ENCODE results near the gene ASAP2.
"Not testable (repeated sequence)": the region's sequence is repeated elsewhere in the genome, so short reads cannot be mapped to it uniquely, and the experiment has no call there.

ASAP2 gene

DNA sequence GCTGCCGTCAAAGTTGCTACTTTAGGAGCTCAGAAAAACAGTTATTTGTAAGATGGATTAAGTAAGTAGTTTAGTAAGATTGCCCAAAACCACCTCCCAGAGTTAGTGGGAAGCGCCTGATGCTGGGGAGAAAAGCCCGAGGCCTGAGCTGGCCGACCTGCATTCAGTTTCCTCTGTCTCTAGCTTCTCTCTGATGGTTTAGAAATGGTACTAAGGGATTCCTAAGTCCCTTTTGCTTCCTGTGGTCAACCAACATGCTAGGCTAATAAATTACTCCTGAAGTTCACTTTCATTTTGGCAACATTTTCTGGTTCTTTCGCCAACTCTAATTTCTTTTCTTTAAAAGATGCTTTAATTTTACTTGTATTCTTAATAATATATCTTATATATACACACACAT lies 60.1 kb downstream of the ASAP2 start:
- DNase-seq (ENCODE audit: low spot score) = no peak
- Histone ChIP-seq H3K4me3 (no peak overlapping the region), H3K27ac (no peak overlapping the region)
- TF ChIP-seq, protein P1, sequence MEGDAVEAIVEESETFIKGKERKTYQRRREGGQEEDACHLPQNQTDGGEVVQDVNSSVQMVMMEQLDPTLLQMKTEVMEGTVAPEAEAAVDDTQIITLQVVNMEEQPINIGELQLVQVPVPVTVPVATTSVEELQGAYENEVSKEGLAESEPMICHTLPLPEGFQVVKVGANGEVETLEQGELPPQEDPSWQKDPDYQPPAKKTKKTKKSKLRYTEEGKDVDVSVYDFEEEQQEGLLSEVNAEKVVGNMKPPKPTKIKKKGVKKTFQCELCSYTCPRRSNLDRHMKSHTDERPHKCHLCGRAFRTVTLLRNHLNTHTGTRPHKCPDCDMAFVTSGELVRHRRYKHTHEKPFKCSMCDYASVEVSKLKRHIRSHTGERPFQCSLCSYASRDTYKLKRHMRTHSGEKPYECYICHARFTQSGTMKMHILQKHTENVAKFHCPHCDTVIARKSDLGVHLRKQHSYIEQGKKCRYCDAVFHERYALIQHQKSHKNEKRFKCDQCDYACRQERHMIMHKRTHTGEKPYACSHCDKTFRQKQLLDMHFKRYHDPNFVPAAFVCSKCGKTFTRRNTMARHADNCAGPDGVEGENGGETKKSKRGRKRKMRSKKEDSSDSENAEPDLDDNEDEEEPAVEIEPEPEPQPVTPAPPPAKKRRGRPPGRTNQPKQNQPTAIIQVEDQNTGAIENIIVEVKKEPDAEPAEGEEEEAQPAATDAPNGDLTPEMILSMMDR (IDR thresholded peaks at IDR 0.05) = no peak

DNA sequence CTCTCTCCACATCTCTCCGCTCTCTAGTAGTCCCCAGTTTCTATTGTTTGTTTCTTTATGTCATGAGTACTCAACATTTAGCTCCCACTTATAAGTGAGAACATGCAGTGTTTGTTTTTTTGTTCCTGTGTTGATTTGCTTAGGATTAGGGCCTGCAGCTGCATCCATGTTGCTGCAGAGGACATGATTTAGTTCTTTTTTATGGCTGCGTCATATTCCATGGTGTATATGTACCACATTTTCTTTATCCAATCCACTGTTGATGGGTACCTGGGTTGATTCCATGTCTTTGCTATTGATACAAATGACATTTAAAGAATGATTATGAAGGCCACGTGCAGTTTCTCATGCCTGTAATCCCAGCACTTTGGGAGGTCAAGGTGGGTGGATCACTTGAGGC lies 60.7 kb downstream of the ASAP2 start:
- not testable (repeated sequence) for H3K4me3 ChIP-seq; H3K27ac ChIP-seq; DNase-seq (ENCODE audit: low spot score)

DNA sequence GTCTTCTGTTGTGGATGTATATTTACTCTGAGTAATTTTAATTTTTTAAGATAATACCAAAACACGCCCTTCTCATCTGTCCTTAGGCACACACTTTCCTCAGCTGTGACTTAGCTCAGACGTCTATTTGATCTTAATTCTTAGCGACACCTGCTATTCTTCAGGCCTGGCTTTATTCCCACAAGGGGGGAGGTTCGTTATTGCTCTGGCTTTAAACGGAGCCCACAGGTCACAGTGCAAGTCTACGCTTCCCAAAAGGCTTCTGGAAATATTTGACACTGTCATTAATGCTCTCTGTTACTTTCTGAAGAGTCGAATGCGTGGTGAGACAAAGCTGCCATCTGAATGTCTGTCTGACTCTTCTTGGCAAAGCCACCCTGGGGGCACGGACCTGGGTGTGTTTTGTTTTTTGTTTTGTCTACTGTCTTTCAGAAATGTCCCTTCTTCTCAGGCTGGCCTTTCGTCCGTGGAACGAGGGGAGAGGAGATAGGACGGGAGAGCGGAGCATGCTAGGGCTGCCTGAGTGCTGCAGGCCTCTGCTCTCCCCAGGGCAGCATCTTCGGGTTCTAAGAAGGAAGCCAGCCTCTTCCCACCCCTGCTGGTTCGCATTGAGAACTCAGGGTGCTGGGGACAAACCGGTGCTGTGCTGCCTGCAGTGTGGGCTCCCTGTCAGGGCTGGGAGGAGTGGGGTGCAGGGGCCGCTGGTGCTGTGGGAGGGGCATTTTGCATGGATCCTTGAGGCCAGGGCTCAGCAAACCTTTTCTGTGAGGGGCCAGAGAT lies 61.9 kb downstream of the ASAP2 start:
- TF ChIP-seq, protein P1 (IDR thresholded peaks at IDR 0.05) = no peak
- H3K27ac ChIP-seq = peak overlapping the region in 1 of 2 donors; percentile 42

DNA sequence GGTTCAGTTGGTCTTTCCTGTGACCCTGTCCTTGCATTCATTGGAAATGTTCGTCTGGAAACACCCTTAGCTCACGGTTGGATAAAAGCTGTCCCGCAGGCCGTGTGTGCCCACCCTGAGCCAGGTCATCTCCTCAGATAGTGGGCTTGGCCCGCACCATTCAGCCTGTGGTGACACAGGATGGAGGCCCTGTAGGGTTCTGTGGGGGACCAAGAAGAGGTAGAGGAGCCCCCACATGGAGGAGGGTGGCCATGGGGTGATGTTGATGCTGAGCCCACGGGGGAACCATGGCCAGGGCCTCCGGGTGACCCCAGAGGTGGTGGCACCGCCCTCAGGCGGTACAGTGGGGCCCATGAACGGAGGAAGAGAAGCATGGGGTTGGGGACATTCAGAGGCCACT lies 62.7 kb downstream of the ASAP2 start:
- Histone ChIP-seq H3K27ac (no peak overlapping the region), H3K4me3 (no peak overlapping the region)
- TF ChIP-seq, protein P1 (IDR thresholded peaks at IDR 0.05) = no peak
- peak; percentile 47 for DNase-seq (ENCODE audit: low spot score)

More for the DNA sequence above, 61.9 kb downstream of the ASAP2 start:
- H3K4me3 ChIP-seq = peak overlapping the region; percentile 23
- DNase-seq (ENCODE audit: low spot score) = peak; percentile 47

DNA sequence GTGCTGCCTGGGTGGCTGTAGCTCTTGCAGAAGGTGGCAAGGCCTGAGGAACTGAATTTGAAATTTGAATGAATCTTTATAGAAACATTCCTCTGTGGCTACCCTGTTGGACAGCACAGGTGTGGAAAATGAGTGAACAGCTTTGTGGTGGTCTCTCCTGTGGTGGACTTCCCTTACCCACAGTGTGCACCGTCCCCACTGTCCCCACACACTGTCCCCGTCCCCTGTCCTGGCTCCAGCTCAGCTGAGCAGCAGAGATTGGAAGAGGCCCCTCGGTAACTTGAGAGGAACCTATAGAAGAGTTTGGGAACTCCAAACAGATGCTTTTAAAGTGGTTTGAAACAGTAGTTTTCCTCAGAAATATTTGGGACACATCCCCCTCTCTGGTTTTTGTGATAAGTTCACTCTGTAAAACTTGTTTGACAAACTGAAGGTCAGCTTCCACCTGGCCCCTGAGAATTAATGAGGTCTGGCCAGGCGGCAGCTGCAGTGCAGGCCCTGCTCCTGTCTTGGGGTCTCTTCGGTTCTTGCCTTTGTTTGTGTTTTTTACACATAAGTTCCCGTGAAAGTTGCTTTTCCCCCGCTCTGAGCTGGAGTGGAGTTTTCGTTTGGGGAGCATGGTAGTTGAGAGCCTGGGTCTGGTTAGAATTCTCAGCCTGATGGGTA lies 63.2 kb downstream of the ASAP2 start:
- Histone ChIP-seq H3K4me3 (no peak overlapping the region), H3K27ac (no peak overlapping the region)
- peak; percentile 63 for DNase-seq (ENCODE audit: low spot score)
- TF ChIP-seq, protein P1 (IDR thresholded peaks at IDR 0.05) = no peak

DNA sequence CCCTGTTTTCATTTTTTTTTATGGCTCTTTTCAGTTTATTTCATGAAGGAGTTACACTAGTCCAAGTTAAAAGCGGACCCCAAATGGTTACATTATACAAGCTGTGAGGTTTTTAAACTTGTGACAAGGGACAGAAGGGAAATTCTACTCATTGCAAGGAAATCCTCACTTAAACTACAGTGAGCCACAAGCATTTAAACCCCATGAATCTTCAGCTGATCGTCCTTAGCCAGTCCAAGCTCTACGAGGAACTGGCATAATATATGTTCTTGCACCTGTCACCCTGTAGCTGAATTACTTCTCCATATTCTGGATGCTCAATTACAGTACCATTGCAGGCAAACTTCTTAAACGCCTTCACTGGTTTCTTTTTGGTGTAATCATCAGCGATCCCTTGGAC lies 64.5 kb downstream of the ASAP2 start:
- no peak overlapping the region for H3K27ac ChIP-seq
- no peak for DNase-seq (ENCODE audit: low spot score)
- TF ChIP-seq, protein P1 (IDR thresholded peaks at IDR 0.05) = no peak
- H3K4me3 ChIP-seq = no peak overlapping the region

DNA sequence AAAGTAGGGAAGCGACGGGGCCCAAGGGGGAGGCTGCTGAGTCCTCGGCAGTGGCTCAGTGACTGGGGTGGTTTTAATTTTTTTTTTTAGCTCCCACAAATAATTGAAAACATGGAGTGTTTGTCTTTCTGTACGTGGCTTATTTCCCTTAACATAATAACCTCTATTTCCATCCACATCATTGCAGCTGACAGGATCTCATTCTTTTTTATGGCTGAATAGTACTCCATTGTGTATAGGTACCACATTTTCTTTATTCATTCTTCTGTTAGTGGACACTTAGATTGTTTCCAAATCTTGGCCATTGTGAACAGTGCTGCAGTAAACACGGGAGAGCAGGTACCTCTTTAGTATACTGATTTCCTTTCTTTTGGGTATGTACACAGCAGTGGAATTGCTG lies 65.1 kb downstream of the ASAP2 start:
- Histone ChIP-seq H3K27ac (no peak overlapping the region), H3K4me3 (no peak overlapping the region)
- TF ChIP-seq, protein P1 (IDR thresholded peaks at IDR 0.05) = no peak
- DNase-seq (ENCODE audit: low spot score) = no peak

All from coronary artery (tissue), 2 donors.